Mesenchymal stem cell (in vitro differentiated cells and primary cell): ENCODE data around the gene NEDD9.

Source experiments
- DNase-seq: peaks from one replicate; pipeline ENCODE4 v3.0.0-alpha.2; 2013
- H2AFZ ChIP-seq: one replicate; pipeline ENCODE4 v1.6.1; 2013; ENCODE audit warnings: low read depth, mild to moderate bottlenecking, control low read depth, inconsistent platforms, low read length, moderate library complexity
- H2AK5ac ChIP-seq: 2 replicates; pipeline ENCODE4 v1.6.1; 2013; ENCODE audit warnings: low read length, moderate library complexity, mild to moderate bottlenecking, inconsistent platforms; ENCODE audit not compliant: severe bottlenecking
- H2BK120ac ChIP-seq: one replicate; pipeline ENCODE4 v1.6.1; 2013; ENCODE audit warnings: low read depth, mild to moderate bottlenecking, inconsistent platforms, low read length, moderate library complexity
- H2BK12ac ChIP-seq, 2 experiments: one replicate each; pipeline ENCODE4 v1.6.1; 2013; ENCODE audit warnings: inconsistent platforms in 2 of 2, low read length in 2 of 2, mild to moderate bottlenecking in 2 of 2, moderate library complexity in 2 of 2, control low read depth in 1 of 2
- H2BK15ac ChIP-seq: one replicate; pipeline ENCODE4 v1.6.1; 2013; ENCODE audit warnings: mild to moderate bottlenecking, low read depth, inconsistent platforms; ENCODE audit not compliant: poor library complexity, severe bottlenecking
- H2BK5ac ChIP-seq: 2 replicates; pipeline ENCODE4 v1.6.1; 2013; ENCODE audit warnings: low read depth, mild to moderate bottlenecking, low read length, control low read depth, inconsistent platforms; ENCODE audit not compliant: poor library complexity, severe bottlenecking
- H3K14ac ChIP-seq, 2 experiments: one replicate each; pipeline ENCODE4 v1.6.1; 2013; ENCODE audit warnings: inconsistent platforms in 2 of 2, low read length in 2 of 2, control low read depth in 1 of 2, mild to moderate bottlenecking in 1 of 2, moderate library complexity in 1 of 2
- H3K18ac ChIP-seq, 2 experiments: one replicate each; pipeline ENCODE4 v1.6.1; 2013; ENCODE audit warnings: inconsistent platforms in 2 of 2, low read length in 2 of 2, control low read depth in 1 of 2, low read depth in 1 of 2, mild to moderate bottlenecking in 1 of 2
- H3K23ac ChIP-seq, 2 experiments: one replicate each; pipeline ENCODE4 v1.6.1; 2013; ENCODE audit warnings: inconsistent platforms in 2 of 2, low read length in 2 of 2, mild to moderate bottlenecking in 2 of 2, moderate library complexity in 2 of 2, control low read depth in 1 of 2
- H3K27ac ChIP-seq: 2 replicates; pipeline ENCODE4 v1.5.1; 2013; ENCODE audit warnings: mild to moderate bottlenecking, moderate library complexity, low read length, control low read depth, inconsistent platforms; ENCODE audit not compliant: poor library complexity, severe bottlenecking
- H3K27me3 ChIP-seq, 2 experiments: 2 replicates each; pipeline versions ENCODE4 v1.6.1 to v1.7.0; 2013; ENCODE audit warnings: low read length in 2 of 2, mild to moderate bottlenecking in 2 of 2, moderate library complexity in 2 of 2, control low read depth in 1 of 2, inconsistent platforms in 1 of 2; ENCODE audit not compliant: control insufficient read depth in 1 of 2, insufficient read depth in 1 of 2
- H3K36me3 ChIP-seq, 2 experiments: 2 replicates each; pipeline versions ENCODE4 v1.6.1 to v1.7.0; 2013; ENCODE audit warnings: low read length in 2 of 2, control low read depth in 1 of 2, inconsistent platforms in 1 of 2, low read depth in 1 of 2, mild to moderate bottlenecking in 1 of 2; ENCODE audit not compliant: insufficient read depth in 2 of 2, control insufficient read depth in 1 of 2
- H3K4ac ChIP-seq, 2 experiments: one replicate each; pipeline ENCODE4 v1.6.1; 2013; ENCODE audit warnings: inconsistent platforms in 2 of 2, low read length in 2 of 2, mild to moderate bottlenecking in 2 of 2, moderate library complexity in 2 of 2, control low read depth in 1 of 2, low read depth in 1 of 2
- H3K4me1 ChIP-seq: 2 replicates; pipeline ENCODE4 v1.6.1; 2013; ENCODE audit warnings: low read depth, low read length, control low read depth; ENCODE audit not compliant: control insufficient read depth, insufficient read depth
- H3K4me2 ChIP-seq: 2 replicates; pipeline ENCODE4 v1.6.1; 2013; ENCODE audit warnings: low read length, mild to moderate bottlenecking, inconsistent platforms; ENCODE audit not compliant: poor library complexity, severe bottlenecking
- H3K4me3 ChIP-seq, 2 experiments: 2 replicates each; pipeline versions ENCODE4 v1.5.1 to v1.7.0; 2013; ENCODE audit warnings: low read length in 2 of 2, mild to moderate bottlenecking in 2 of 2, control low read depth in 1 of 2, low read depth in 1 of 2; ENCODE audit not compliant: insufficient read depth in 1 of 2
- H3K79me1 ChIP-seq: replicated peaks from 2 replicates; pipeline ENCODE4 v1.6.1; 2013; ENCODE audit warnings: mild to moderate bottlenecking, control low read depth, low read length, inconsistent platforms; ENCODE audit not compliant: poor library complexity, severe bottlenecking
- H3K9ac ChIP-seq: 2 replicates; pipeline ENCODE4 v1.7.0; 2013; ENCODE audit warnings: mild to moderate bottlenecking, low read length, moderate library complexity
- H3K9me3 ChIP-seq: 2 replicates; pipeline ENCODE4 v1.7.0; 2013; ENCODE audit warnings: mild to moderate bottlenecking, low read length; ENCODE audit not compliant: control insufficient read depth
- H4K8ac ChIP-seq: one replicate; pipeline ENCODE4 v1.6.1; 2013; ENCODE audit warnings: inconsistent platforms, mild to moderate bottlenecking, low read length, moderate library complexity
- H4K91ac ChIP-seq: one replicate; pipeline ENCODE4 v1.6.1; 2013; ENCODE audit warnings: mild to moderate bottlenecking, low read length, inconsistent platforms
- WGBS: methylation state at CpG from one replicate; pipeline ENCODE4 v1.1.7; 2013; ENCODE audit warnings: mixed read lengths; 5-methylcytosine and 5-hydroxymethylcytosine counted together

The NEDD9 gene

GRCh38 chr6:11222385-11223277 is 9.8 kb downstream of the NEDD9 start:
- no peak for DNase-seq
- no peak overlapping the region for H3K27ac ChIP-seq
- no peaks in the 10 kb centered on the region for H3K27me3 ChIP-seq
- H3K18ac ChIP-seq, result no peak overlapping the region
- H2AK5ac ChIP-seq, result no peak overlapping the region
- peaks cover 30% of the 10 kb centered on the region for H3K79me1 ChIP-seq
- no peak overlapping the region for H4K8ac ChIP-seq
- no peak overlapping the region for H3K14ac ChIP-seq
- H4K91ac ChIP-seq, result no peak overlapping the region
- no peak overlapping the region for H3K23ac ChIP-seq
- H2BK12ac ChIP-seq, result no peak overlapping the region
- H3K9ac ChIP-seq, result no peak overlapping the region
- H3K4me3 ChIP-seq, result no peak overlapping the region
- no peaks in the 10 kb centered on the region for H3K9me3 ChIP-seq
- H3K4me1 ChIP-seq, result no peaks in the 10 kb centered on the region
- H2BK120ac ChIP-seq, result no peak overlapping the region
- peaks cover 0 to 12% of the 10 kb centered on the region in 2 experiments for H3K36me3 ChIP-seq
- H2BK5ac ChIP-seq, result no peak overlapping the region
- no peak overlapping the region for H2AFZ ChIP-seq
- no peak overlapping the region for H3K4me2 ChIP-seq
- WGBS, result 100% methylated on average over 3 of the region's 5 CpGs
- H3K4ac ChIP-seq, result no peak overlapping the region
- H2BK15ac ChIP-seq, result no peak overlapping the region

DNA sequence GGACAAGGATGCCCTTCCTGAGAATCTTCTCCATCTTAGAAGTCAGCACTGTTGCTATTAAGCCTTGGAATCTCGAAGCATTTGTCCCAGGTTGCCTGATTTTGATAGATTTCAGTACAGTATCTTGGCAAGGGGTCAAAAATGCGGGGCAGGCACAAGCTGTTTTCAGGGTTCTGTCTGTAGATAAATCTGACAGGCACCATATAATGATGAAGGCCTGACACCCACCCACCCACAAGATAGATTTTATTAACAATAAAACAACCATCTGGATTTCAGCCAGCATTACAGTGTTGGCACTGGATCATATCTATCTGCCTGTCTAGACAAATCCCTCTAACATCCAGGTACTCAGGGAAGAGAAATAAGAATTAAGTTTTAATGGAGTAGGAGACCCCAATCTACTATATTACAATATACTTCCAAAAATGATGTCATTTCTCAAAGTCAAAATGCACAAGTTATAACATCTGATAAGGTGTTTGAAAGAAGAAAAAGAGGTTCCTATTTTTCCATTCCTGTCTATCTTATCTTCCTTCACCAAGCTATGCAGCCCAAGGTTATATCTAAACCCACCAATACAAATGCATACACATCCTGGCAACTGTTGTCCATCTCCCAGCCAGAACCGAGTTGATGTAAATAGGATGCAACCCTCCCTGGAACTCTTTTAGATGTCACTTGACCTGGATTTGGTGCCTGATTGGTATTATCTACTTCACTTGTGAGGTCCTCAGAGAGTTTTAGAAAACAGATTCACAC is 10.7 kb downstream of the NEDD9 start:
- 86% methylated on average over 3 of the region's 3 CpGs for WGBS
- Histone ChIP-seq H3K9me3 (no peaks in the 10 kb centered on the region), H3K18ac (no peak overlapping the region), H4K91ac (no peak overlapping the region), H3K36me3 (peaks cover 0 to 12% of the 10 kb centered on the region in 2 experiments), H3K79me1 (peaks cover 32% of the 10 kb centered on the region), H2AK5ac (no peak overlapping the region), H3K14ac (no peak overlapping the region), H2BK120ac (no peak overlapping the region), H4K8ac (no peak overlapping the region), H3K9ac (no peak overlapping the region), H3K27ac (no peak overlapping the region), H3K4me3 (no peak overlapping the region), H3K4me1 (no peaks in the 10 kb centered on the region), H3K4ac (no peak overlapping the region), H3K23ac (no peak overlapping the region), H2BK15ac (no peak overlapping the region), H2BK12ac (no peak overlapping the region), H3K4me2 (no peak overlapping the region), H3K27me3 (no peaks in the 10 kb centered on the region), H2AFZ (no peak overlapping the region), H2BK5ac (no peak overlapping the region)
- DNase-seq, result no peak

GRCh38 chr6:11219400-11219834 is 13.1 kb downstream of the NEDD9 start:
- no peak overlapping the region for H4K91ac ChIP-seq
- H3K4ac ChIP-seq, result no peak overlapping the region
- H3K18ac ChIP-seq, result no peak overlapping the region
- H3K23ac ChIP-seq, result no peak overlapping the region
- H3K36me3 ChIP-seq, result peaks cover 0 to 17% of the 10 kb centered on the region in 2 experiments
- H3K27ac ChIP-seq, result no peak overlapping the region
- H2BK5ac ChIP-seq, result no peak overlapping the region
- no peak overlapping the region for H3K4me3 ChIP-seq
- no peak overlapping the region for H2AK5ac ChIP-seq
- H3K79me1 ChIP-seq, result peaks cover 46% of the 10 kb centered on the region
- H2BK15ac ChIP-seq, result no peak overlapping the region
- no peaks in the 10 kb centered on the region for H3K27me3 ChIP-seq
- H2AFZ ChIP-seq, result no peak overlapping the region
- no peak for DNase-seq
- H3K9me3 ChIP-seq, result no peaks in the 10 kb centered on the region
- 76% methylated on average over 2 of the region's 4 CpGs for WGBS
- no peak overlapping the region for H4K8ac ChIP-seq
- no peak overlapping the region for H3K4me2 ChIP-seq
- no peak overlapping the region for H2BK120ac ChIP-seq
- H3K14ac ChIP-seq, result no peak overlapping the region
- H3K4me1 ChIP-seq, result peaks cover 5% of the 10 kb centered on the region
- no peak overlapping the region for H3K9ac ChIP-seq
- H2BK12ac ChIP-seq, result no peak overlapping the region
